ENCODE results near the gene CALCOCO2.

CALCOCO2 gene

GRCh38 chr17:48842746-48843145 is 11.9 kb downstream of the CALCOCO2 start:
- no peak overlapping the region for H2AFZ ChIP-seq (ENCODE audit: low read length)
- peaks cover 15% of the 10 kb centered on the region; the same call in 1 of the 2 replicates for H3K36me3 ChIP-seq (ENCODE audit: insufficient read depth, low read length)
- no peak overlapping the region for H3K4me3 ChIP-seq (ENCODE audit: low read length, poor library complexity, severe bottlenecking)
- H3K9me3 ChIP-seq (ENCODE audit: insufficient read depth, low read depth, low read length) = no peaks in the 10 kb centered on the region
- H3K9me2 ChIP-seq (replicated peaks; ENCODE audit: low read depth, low read length) = no peaks in the 10 kb centered on the region
- TF ChIP-seq CTCF (conservative IDR thresholded peaks at IDR 0.05; ENCODE audit: low read length) = no peak
- no peak for TF ChIP-seq EZH2phosphoT487 (IDR thresholded peaks at IDR 0.05; ENCODE audit: borderline replicate concordance)
- no peak overlapping the region for H3K4me2 ChIP-seq (ENCODE audit: low read depth, low read length, poor library complexity, severe bottlenecking)
- peaks cover 10% of the 10 kb centered on the region; the same call in 1 of the 2 replicates for H3F3A ChIP-seq (ENCODE audit: low read depth)
- H3K27me3 ChIP-seq (ENCODE audit: insufficient read depth, low read length, poor library complexity, severe bottlenecking) = no peaks in the 10 kb centered on the region
- H3K79me2 ChIP-seq (ENCODE audit: insufficient read depth, low read length) = peaks cover 26% of the 10 kb centered on the region
- peaks cover 29% of the 10 kb centered on the region for H3K4me1 ChIP-seq (ENCODE audit: insufficient read depth, low read length, poor library complexity, severe bottlenecking)
- no peak overlapping the region for H3K9ac ChIP-seq (ENCODE audit: low read depth, low read length, poor library complexity, severe bottlenecking)
- H4K20me1 ChIP-seq (ENCODE audit: insufficient read depth, low read length, poor library complexity, severe bottlenecking) = no peaks in the 10 kb centered on the region

GRCh38 chr17:48843187-48843900 is 12.5 kb downstream of the CALCOCO2 start:
- Histone ChIP-seq H3K9ac (ENCODE audit: low read depth, low read length, poor library complexity, severe bottlenecking) (no peak overlapping the region), H3F3A (ENCODE audit: low read depth) (peaks cover 5% of the 10 kb centered on the region; the same call in 1 of the 2 replicates), H3K9me2 (replicated peaks; ENCODE audit: low read depth, low read length) (no peaks in the 10 kb centered on the region), H3K4me2 (ENCODE audit: low read depth, low read length, poor library complexity, severe bottlenecking) (no peak overlapping the region), H4K20me1 (ENCODE audit: insufficient read depth, low read length, poor library complexity, severe bottlenecking) (no peaks in the 10 kb centered on the region), H3K27me3 (ENCODE audit: insufficient read depth, low read length, poor library complexity, severe bottlenecking) (no peaks in the 10 kb centered on the region), H3K4me3 (ENCODE audit: low read length, poor library complexity, severe bottlenecking) (no peak overlapping the region), H3K79me2 (ENCODE audit: insufficient read depth, low read length) (peaks cover 26% of the 10 kb centered on the region), H3K36me3 (ENCODE audit: insufficient read depth, low read length) (peaks cover 20% of the 10 kb centered on the region; the same call in 1 of the 2 replicates), H3K4me1 (ENCODE audit: insufficient read depth, low read length, poor library complexity, severe bottlenecking) (peaks cover 27% of the 10 kb centered on the region), H2AFZ (ENCODE audit: low read length) (no peak overlapping the region), H3K9me3 (ENCODE audit: insufficient read depth, low read depth, low read length) (no peaks in the 10 kb centered on the region)
- no peak for TF ChIP-seq CTCF (conservative IDR thresholded peaks at IDR 0.05; ENCODE audit: low read length)
- no peak for TF ChIP-seq EZH2phosphoT487 (IDR thresholded peaks at IDR 0.05; ENCODE audit: borderline replicate concordance)

- peaks cover 54% of the 10 kb centered on the region for H3K36me3 ChIP-seq (ENCODE audit: insufficient read depth, low read length)
Observed at GRCh38 chr17:48850792-48851323, 20.0 kb downstream of the CALCOCO2 start.

More at GRCh38 chr17:48850792-48851323, 20.0 kb downstream of the CALCOCO2 start:
- Histone ChIP-seq H3K4me2 (ENCODE audit: low read depth, low read length, poor library complexity, severe bottlenecking) (no peak overlapping the region), H3K9me2 (replicated peaks; ENCODE audit: low read depth, low read length) (no peaks in the 10 kb centered on the region), H3K79me2 (ENCODE audit: insufficient read depth, low read length) (no peaks in the 10 kb centered on the region), H3K4me1 (ENCODE audit: insufficient read depth, low read length, poor library complexity, severe bottlenecking) (peaks cover 9% of the 10 kb centered on the region), H2AFZ (ENCODE audit: low read length) (no peak overlapping the region), H3F3A (ENCODE audit: low read depth) (no peaks in the 10 kb centered on the region), H3K9me3 (ENCODE audit: insufficient read depth, low read depth, low read length) (no peaks in the 10 kb centered on the region), H4K20me1 (ENCODE audit: insufficient read depth, low read length, poor library complexity, severe bottlenecking) (no peaks in the 10 kb centered on the region), H3K27me3 (ENCODE audit: insufficient read depth, low read length, poor library complexity, severe bottlenecking) (no peaks in the 10 kb centered on the region), H3K9ac (ENCODE audit: low read depth, low read length, poor library complexity, severe bottlenecking) (no peak overlapping the region), H3K4me3 (ENCODE audit: low read length, poor library complexity, severe bottlenecking) (no peak overlapping the region)
- TF ChIP-seq EZH2phosphoT487 (IDR thresholded peaks at IDR 0.05; ENCODE audit: borderline replicate concordance) = no peak
